ENCODE data around the gene SLMAP.

The SLMAP gene, protein sequence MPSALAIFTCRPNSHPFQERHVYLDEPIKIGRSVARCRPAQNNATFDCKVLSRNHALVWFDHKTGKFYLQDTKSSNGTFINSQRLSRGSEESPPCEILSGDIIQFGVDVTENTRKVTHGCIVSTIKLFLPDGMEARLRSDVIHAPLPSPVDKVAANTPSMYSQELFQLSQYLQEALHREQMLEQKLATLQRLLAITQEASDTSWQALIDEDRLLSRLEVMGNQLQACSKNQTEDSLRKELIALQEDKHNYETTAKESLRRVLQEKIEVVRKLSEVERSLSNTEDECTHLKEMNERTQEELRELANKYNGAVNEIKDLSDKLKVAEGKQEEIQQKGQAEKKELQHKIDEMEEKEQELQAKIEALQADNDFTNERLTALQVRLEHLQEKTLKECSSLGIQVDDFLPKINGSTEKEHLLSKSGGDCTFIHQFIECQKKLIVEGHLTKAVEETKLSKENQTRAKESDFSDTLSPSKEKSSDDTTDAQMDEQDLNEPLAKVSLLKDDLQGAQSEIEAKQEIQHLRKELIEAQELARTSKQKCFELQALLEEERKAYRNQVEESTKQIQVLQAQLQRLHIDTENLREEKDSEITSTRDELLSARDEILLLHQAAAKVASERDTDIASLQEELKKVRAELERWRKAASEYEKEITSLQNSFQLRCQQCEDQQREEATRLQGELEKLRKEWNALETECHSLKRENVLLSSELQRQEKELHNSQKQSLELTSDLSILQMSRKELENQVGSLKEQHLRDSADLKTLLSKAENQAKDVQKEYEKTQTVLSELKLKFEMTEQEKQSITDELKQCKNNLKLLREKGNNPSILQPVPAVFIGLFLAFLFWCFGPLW

GRCh38 chr3:57755741-57756527 is at the start of gene SLMAP:
Gene SLMAP, plus strand, starts transcription at chr3:57756309. Its CDS starts 1,343 bp downstream, at chr3:57757652.
- peak; percentile 96 for DNase-seq (ENCODE audit: low spot score)
- TF ChIP-seq CTCF (IDR thresholded peaks at IDR 0.05; ENCODE audit: extremely low read depth, missing control alignments) = no peak

GRCh38 chr3:57706462-57706861 is 49.6 kb upstream of the SLMAP start:
- DNase-seq (ENCODE audit: low spot score) = no peak
- no peak for TF ChIP-seq CTCF (IDR thresholded peaks at IDR 0.05; ENCODE audit: extremely low read depth, missing control alignments)

- DNase-seq (ENCODE audit: low spot score) = no peak
- TF ChIP-seq CTCF (IDR thresholded peaks at IDR 0.05; ENCODE audit: extremely low read depth, missing control alignments) = no peak
These were observed 47.1 kb upstream of the SLMAP start for GRCh38 chr3:57709031-57709430.

- no peak for DNase-seq (ENCODE audit: low spot score)
- no peak for TF ChIP-seq CTCF (IDR thresholded peaks at IDR 0.05; ENCODE audit: extremely low read depth, missing control alignments)
These were observed 46.5 kb upstream of the SLMAP start for GRCh38 chr3:57709559-57709958.

DNA sequence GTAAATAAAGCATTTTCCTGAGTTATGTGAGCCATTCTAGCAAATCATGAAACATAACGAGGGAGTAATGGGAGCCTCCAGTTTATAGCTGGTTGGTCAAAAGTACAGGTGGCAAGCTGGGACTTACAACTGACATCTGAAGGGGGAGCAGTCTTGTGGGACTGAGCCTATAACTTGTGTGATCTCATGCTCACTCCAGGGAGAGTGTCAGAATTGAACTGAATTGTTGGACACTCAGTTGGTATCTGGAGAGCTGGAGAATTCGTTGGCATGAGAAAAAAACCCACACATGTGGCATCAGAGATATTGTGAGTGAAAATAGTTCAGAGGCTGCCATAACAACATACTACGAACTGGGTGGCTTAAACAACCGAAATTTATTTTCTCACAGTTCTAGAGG is 40.4 kb upstream of the SLMAP start:
- no peak for TF ChIP-seq CTCF (IDR thresholded peaks at IDR 0.05; ENCODE audit: extremely low read depth, missing control alignments)
- DNase-seq (ENCODE audit: low spot score) = no peak

DNA sequence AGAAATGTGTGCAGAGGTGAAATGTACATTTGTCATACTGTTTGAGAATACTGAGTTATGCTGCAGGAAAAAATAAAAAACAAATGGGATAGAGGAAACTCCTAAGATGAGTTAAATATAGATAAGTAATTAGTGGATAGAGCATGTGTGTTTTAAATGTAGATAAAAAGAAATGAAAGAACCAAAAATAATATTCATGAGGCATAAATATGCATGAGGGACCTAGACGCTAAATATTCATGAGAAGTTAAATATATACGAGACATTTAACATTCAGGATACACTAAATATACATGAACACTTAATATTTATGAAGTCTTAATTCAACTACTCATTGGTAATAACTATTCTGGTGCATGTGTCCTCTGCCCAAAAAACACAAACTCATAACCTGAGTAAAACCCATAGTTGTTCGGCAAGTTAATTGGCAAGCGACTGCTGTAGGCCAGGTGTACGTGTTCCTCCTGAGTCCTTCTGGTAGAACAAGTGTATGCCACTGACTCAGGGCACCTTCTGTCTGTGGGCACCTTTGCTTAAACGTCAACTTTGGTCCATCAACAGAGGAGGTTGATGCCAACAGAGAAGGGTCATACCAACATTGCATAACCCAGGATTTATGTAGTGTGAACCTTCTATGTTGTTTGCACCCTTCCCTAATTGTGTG is 38.8 kb upstream of the SLMAP start:
- no peak for DNase-seq (ENCODE audit: low spot score)
- no peak for TF ChIP-seq CTCF (IDR thresholded peaks at IDR 0.05; ENCODE audit: extremely low read depth, missing control alignments)

Measured in GM20000 (cell line).